Hepatocyte (in vitro differentiated cells): ENCODE data around the gene TBL1Y.

Experiments used
- CTCF ChIP-seq: fragments of 200-600 bp; sonication (generic); IDR thresholded peaks from 2 replicates; pipeline ENCODE4 v1.5.1; 2016; ENCODE audit warnings: antibody characterized with exemption, mild to moderate bottlenecking; ENCODE audit not compliant: poor library complexity
- EZH2 ChIP-seq: fragments of 200-600 bp; sonication (generic); IDR thresholded peaks from 2 replicates; pipeline ENCODE4 v1.6.1; 2016; ENCODE audit warnings: antibody characterized with exemption, mild to moderate bottlenecking, borderline replicate concordance

GRCh38 chrY:7041983-7042382 lies 131.5 kb downstream of the TBL1Y start:
- TF ChIP-seq EZH2 = no peak
- TF ChIP-seq CTCF = no peak
